GM21447 (cell line): ENCODE data around the gene SLC4A1.

Experiments used
- ATAC-seq: cut with Tn5 transposase; IDR thresholded peaks from one replicate; pipeline ENCODE4 v1.9.1; 2021; ENCODE audit not compliant: unreplicated experiment

The SLC4A1 gene

GRCh38 chr17:44221084-44221861 is 46.7 kb downstream of the SLC4A1 start:
- no peak for ATAC-seq

GRCh38 chr17:44220213-44221083 is 47.5 kb downstream of the SLC4A1 start:
- peak; percentile 0 for ATAC-seq

GRCh38 chr17:44219616-44220212 is 48.2 kb downstream of the SLC4A1 start, which contains the start of gene UBTF:
Gene UBTF (minus strand): TSS chr17:44219675. CDS start chr17:44218229, 1,446 bp downstream.
- ATAC-seq = peak; percentile 7

- ATAC-seq = peak; percentile 31
Observed at GRCh38 chr17:44219108-44219615, 48.8 kb downstream of the SLC4A1 start.

GRCh38 chr17:44218344-44219107 is 49.4 kb downstream of the SLC4A1 start:
- ATAC-seq = peak; percentile 21

GRCh38 chr17:44217738-44218343 is 50.1 kb downstream of the SLC4A1 start:
- ATAC-seq = no peak

- ATAC-seq = no peak
Observed at GRCh38 chr17:44216694-44217093, 51.2 kb downstream of the SLC4A1 start.

GRCh38 chr17:44216173-44216572 is 51.8 kb downstream of the SLC4A1 start:
- ATAC-seq = no peak

- no peak for ATAC-seq
Observed at GRCh38 chr17:44214896-44215295, 53.0 kb downstream of the SLC4A1 start.

GRCh38 chr17:44214230-44214494 is 53.8 kb downstream of the SLC4A1 start:
- no peak for ATAC-seq

- ATAC-seq = no peak
Observed at GRCh38 chr17:44213403-44214229, 54.3 kb downstream of the SLC4A1 start.

GRCh38 chr17:44212507-44213402 is 55.2 kb downstream of the SLC4A1 start:
- ATAC-seq = no peak

- ATAC-seq = no peak
Observed at GRCh38 chr17:44211281-44212265, 56.4 kb downstream of the SLC4A1 start.

GRCh38 chr17:44210342-44211192 is 57.4 kb downstream of the SLC4A1 start:
- ATAC-seq = peak; percentile 69

- ATAC-seq = no peak
Observed at GRCh38 chr17:44209786-44210341, 58.1 kb downstream of the SLC4A1 start.

- no peak for ATAC-seq
Observed at GRCh38 chr17:44207743-44208142, 60.2 kb downstream of the SLC4A1 start.
